LNCAP (cell line): ENCODE data around the gene YDJC.

ENCODE experiments used
- TF ChIP-seq, protein P1 (sequence below): fragments of 450-650 bp; IDR thresholded peaks from 2 replicates; pipeline ENCODE4 v1.5.1; 2017; ENCODE audit warnings: mild to moderate bottlenecking

The YDJC gene

GRCh38 chr22:21598302-21598701 lies 31.5 kb downstream of the YDJC start:
- TF ChIP-seq, protein P1, sequence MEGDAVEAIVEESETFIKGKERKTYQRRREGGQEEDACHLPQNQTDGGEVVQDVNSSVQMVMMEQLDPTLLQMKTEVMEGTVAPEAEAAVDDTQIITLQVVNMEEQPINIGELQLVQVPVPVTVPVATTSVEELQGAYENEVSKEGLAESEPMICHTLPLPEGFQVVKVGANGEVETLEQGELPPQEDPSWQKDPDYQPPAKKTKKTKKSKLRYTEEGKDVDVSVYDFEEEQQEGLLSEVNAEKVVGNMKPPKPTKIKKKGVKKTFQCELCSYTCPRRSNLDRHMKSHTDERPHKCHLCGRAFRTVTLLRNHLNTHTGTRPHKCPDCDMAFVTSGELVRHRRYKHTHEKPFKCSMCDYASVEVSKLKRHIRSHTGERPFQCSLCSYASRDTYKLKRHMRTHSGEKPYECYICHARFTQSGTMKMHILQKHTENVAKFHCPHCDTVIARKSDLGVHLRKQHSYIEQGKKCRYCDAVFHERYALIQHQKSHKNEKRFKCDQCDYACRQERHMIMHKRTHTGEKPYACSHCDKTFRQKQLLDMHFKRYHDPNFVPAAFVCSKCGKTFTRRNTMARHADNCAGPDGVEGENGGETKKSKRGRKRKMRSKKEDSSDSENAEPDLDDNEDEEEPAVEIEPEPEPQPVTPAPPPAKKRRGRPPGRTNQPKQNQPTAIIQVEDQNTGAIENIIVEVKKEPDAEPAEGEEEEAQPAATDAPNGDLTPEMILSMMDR = no peak

DNA sequence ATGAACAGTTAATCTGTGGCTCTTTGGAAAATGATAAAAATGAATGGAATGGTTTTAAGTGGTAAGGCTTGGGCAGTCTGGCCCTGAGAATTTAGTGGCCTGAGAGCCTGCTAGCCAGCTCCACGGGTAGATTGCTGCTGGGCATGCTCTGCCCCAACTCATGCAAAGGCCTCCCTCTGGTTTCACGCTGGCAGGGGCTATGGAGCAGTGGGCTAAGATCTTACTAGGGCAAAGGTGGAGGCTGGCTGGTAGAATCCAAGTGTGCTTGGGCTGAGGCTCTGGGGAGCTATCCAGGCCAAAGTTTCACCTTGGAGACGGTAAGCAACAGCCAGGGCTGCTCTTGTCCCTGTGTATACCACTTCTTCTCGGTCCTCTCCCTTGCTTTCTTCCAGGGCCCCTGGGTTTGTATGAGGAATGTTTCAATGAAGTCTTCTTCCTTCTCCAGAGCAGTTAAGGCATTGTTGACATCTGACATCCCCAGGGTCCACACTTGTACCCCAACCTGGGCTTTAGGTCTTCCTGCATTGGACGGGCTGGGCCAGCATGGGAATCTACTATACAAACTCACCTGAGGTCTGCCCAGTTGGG lies 34.9 kb downstream of the YDJC start:
- TF ChIP-seq, protein P1 = no peak

DNA sequence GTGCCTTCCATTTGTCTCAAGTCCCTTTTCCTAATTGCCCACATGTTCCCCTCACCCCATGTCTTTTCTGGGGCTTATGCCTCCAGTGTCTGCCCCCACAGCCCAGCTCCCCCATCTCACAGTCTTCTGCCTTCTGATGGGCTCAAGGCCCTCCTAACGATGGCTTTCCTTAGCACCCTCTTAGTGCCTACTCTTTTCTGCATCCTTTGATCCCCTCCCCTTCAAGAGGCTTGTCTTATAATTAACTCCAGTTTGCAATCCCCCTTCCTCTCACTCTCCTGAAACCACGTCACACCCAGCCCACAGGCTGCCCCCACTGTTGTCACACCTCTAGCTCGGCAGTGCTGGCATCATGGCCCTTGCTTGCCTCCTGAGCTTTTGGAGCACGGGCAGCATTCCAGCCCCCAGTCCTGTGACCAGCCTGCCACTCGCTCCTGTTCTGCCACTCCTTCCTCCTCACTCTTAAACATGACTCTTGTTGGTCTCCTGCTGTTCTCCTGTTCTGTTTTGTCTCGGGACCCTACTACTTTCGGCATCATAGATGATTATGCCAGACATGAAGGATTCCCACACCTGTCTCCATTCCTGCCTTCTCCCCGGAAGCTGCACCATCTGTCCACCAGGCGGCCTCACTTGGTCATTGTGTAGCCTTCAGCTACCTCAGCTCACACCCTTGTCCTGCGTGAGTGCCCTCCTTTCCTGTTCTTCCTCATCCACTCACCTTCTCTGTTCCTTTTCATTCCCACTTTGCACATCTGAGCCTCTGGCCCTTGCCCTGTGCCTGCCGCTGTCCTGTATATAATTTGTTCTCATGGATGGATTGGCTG lies 36.2 kb downstream of the YDJC start:
- TF ChIP-seq, protein P1 = peak; percentile 35; the same call in 1 of the 2 replicates

GRCh38 chr22:21592422-21592821 lies 37.4 kb downstream of the YDJC start:
- TF ChIP-seq, protein P1 = no peak

- TF ChIP-seq, protein P1 = no peak
Observed at GRCh38 chr22:21591695-21592094, 38.1 kb downstream of the YDJC start.

DNA sequence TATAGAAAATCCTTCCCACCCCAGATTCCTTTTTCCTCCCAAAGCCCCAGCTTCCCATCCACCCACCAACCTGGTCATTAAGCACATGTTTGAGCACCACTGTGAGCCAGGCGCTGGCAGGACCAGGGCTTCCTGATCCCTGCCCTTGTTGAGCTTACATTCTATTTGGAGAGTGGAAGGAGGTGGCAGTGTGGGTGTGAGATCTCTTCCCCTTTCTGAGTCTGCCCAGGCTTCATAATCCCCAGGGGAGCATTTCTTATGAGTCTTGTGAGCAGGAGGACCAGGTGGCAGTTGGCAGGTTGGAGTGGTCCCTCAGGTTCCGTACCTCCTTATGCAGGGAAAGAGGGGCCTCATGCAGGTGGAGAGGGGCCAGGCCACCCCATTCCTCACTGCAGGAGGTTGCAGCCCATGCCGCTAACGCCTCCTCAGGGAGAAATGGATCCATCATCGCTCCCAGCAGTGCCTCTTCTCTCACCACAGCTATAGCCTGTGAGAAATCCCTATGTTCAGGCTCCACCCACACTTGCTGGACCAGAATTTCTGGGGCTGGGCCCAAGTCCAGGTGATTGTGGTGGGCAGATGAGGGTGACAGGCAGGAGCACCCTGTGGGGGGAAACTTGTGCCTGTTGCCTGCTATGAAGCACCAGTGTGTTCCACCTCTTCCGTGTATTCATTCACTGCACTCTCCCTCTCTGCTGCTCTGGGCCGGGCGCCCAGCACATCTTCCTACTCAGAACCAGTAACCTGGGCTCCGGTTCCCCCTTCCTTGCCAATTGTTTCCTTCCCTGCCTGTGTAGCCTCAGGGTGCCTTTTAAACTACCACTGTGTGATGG lies 38.8 kb downstream of the YDJC start:
- TF ChIP-seq, protein P1 = no peak

DNA sequence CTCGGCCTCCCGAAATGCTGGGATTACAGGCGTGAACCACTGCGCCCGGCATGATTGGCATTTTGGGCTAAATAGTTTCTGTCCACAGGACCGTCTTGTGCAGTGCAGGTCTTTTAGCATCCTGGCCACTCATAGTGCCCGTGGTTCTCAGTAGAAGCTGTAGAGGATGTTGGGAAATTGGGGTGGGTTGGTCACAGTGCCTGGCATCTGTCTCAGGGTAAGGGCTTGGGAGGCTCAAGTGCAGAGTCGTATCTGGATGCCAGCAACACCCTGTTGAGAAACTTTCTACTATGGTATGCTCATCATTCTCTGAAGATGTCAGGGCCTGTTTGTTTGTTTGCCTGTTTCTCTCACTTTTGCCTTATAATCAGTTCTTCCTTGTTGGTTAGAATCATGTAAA lies 40.4 kb downstream of the YDJC start:
- TF ChIP-seq, protein P1 = no peak
